Measurements from ENCODE around the gene RARRES2. TPM values are rescaled to one million over a fixed set of nuclear protein-coding genes. Genes with fewer than 3 reads are reported as not detected.

The RARRES2 gene
- total and polyA plus RNA-seq, 2 of the 13 experiments (the other 11 are each of a cell fraction or from before 2014, with no cell fraction given): 134 to 172 TPM

DNA sequence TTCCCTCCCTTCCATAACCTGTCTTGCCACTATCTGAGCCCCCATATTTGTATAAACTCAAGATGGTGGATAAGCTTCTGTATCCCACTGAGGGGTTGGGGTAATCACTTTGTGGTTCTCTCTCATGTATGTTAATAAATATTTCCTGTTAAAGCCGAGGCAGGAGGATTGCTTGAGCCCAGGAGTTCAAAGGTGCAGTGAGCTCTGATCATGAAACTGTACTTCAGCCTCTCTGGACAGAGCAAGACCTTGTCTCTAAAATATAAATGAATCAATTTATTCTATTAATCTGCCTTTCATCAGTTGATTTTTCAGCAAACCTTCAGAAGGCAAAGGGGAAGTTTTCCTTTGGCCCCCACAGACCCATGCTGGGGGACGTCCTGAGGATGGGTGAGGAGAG, 1.8 kb upstream of the RARRES2 start:
- BruUV-seq (replicated peaks): no TSS peak
- H3K27me3 ChIP-seq (ENCODE audit: control insufficient read depth in 1 of 2, insufficient read depth in 2 of 2, low read length in 2 of 2): no peaks in the 10 kb centered on the region; a peak in 1 of 5 replicates
- FAIRE-seq (no peak), DNase-seq (ENCODE audit: low spot score) (no peak), ATAC-seq (no peak)
- in situ Hi-C loops (cut with HindIII; ENCODE audit: extremely low pct_ligation_motif_present, low pct_unique_long_range_greater_than_20kb): loop anchor here (5.0 kb wide), 1 partner anchor 59 kb away; no protein-coding TSS in a partner anchor
- no peak overlapping the region for H3K4me3 ChIP-seq (replicated peaks in 1 of 3; ENCODE audit: insufficient read depth in 1 of 3, low read depth in 2 of 3, low read length in 3 of 3)
- H4K20me1 ChIP-seq (ENCODE audit: insufficient read depth, low read length): peaks cover 2% of the 10 kb centered on the region; the same call in 1 of the 2 replicates
- intact Hi-C loops (cut with micrococcal nuclease; ENCODE audit: unreplicated experiment): loop anchor here (5.0 kb wide), 1 partner anchor 44 kb away; no protein-coding TSS in a partner anchor
- H3K9me3 ChIP-seq (ENCODE audit: low read length): no peaks in the 10 kb centered on the region
- peaks cover 3% of the 10 kb centered on the region for H3K79me2 ChIP-seq (ENCODE audit: insufficient read depth, low read length)
- peaks cover 41% of the 10 kb centered on the region for H3K4me1 ChIP-seq (ENCODE audit: insufficient read depth, low read length)
- TF ChIP-seq DNMT1 (CRISPR knock-in tag; IDR thresholded peaks at IDR 0.05): no peak
- peaks cover 0 to 1% of the 10 kb centered on the region in 2 experiments; a peak in 2 of 5 replicates for H3K36me3 ChIP-seq (replicated peaks in 1 of 2; ENCODE audit: control insufficient read depth in 1 of 2, insufficient read depth in 2 of 2, low read length in 2 of 2)
- H3K4me2 ChIP-seq (ENCODE audit: low read depth, low read length): no peak overlapping the region
- 25% methylated on average over 2 of the region's 2 CpGs for WGBS (ENCODE audit: low lambda C conversion rate)
- ChIA-PET POLR2A (interaction anchor here (1.2 to 4.7 kb wide), 7 partner anchors 12 to 61 kb away, joined by 3 to 40 read pairs (median 5); partner anchors contain the start of gene REPIN1), CTCF (ENCODE audit: low intra/inter-chr PET ratio, low total read pairs) (no interaction called here)
- no peak overlapping the region for H3K9ac ChIP-seq (ENCODE audit: insufficient read depth, low read depth, low read length)
- H2AFZ ChIP-seq (ENCODE audit: low read length): no peak overlapping the region
- H3K27ac ChIP-seq (ENCODE audit: extremely low read length, insufficient read depth, low read length): no peak overlapping the region

DNA sequence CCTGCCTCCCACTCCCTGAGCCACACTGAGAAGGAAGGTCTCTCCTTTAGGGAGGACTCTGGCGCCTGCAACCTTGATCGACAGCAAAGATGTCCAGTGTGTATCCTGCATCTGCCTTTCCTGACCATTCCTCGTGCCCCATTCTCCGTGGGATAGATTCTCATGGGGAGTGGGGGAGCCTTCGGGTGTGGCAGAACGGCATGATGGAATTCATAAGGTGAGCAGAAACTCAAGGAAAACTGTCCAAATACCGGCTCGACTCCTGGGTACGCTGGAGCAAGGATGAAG, 636 bp upstream of the RARRES2 start:
- Histone ChIP-seq H4K20me1 (ENCODE audit: insufficient read depth, low read length) (peaks cover 2% of the 10 kb centered on the region; the same call in 1 of the 2 replicates), H3K4me1 (ENCODE audit: insufficient read depth, low read length) (peaks cover 41% of the 10 kb centered on the region), H3K27ac (ENCODE audit: extremely low read length, insufficient read depth, low read length) (no peak overlapping the region), H3K4me3 (replicated peaks in 1 of 3; ENCODE audit: insufficient read depth in 1 of 3, low read depth in 2 of 3, low read length in 3 of 3) (peak overlapping the region; percentile 75 to 88 (median 86); a peak in 5 of 6 replicates), H3K4me2 (ENCODE audit: low read depth, low read length) (peak overlapping the region; percentile 88), H2AFZ (ENCODE audit: low read length) (peak overlapping the region; percentile 44), H3K9ac (ENCODE audit: insufficient read depth, low read depth, low read length) (peak overlapping the region; percentile 53; the same call in 1 of the 2 replicates), H3K79me2 (ENCODE audit: insufficient read depth, low read length) (peaks cover 3% of the 10 kb centered on the region), H3K36me3 (replicated peaks in 1 of 2; ENCODE audit: control insufficient read depth in 1 of 2, insufficient read depth in 2 of 2, low read length in 2 of 2) (peaks cover 2 to 3% of the 10 kb centered on the region in 2 experiments; a peak in 2 of 5 replicates), H3K27me3 (ENCODE audit: control insufficient read depth in 1 of 2, insufficient read depth in 2 of 2, low read length in 2 of 2) (no peaks in the 10 kb centered on the region; a peak in 1 of 5 replicates), H3K9me3 (ENCODE audit: low read length) (no peaks in the 10 kb centered on the region)
- intact Hi-C loops (cut with micrococcal nuclease; ENCODE audit: unreplicated experiment): loop anchor here (5.0 kb wide), 1 partner anchor 45 kb away; no protein-coding TSS in a partner anchor
- ChIA-PET CTCF (ENCODE audit: low intra/inter-chr PET ratio, low total read pairs) (no interaction called here), POLR2A (interaction anchor here (0.8 to 4.7 kb wide), 8 partner anchors 13 to 62 kb away, joined by 3 to 40 read pairs (median 8); partner anchors contain the start of genes ACTR3C, LRRC61 and REPIN1)
- 18% methylated on average over 9 of the region's 9 CpGs for WGBS (ENCODE audit: low lambda C conversion rate)
- DNase-seq (ENCODE audit: low spot score) (no peak), ATAC-seq (peak; percentile 1; the same call in 1 of the 3 replicates), FAIRE-seq (no peak)
- BruUV-seq (replicated peaks): no TSS peak
- in situ Hi-C loops (cut with HindIII; ENCODE audit: extremely low pct_ligation_motif_present, low pct_unique_long_range_greater_than_20kb): loop anchor here (5.0 kb wide), 1 partner anchor 60 kb away; no protein-coding TSS in a partner anchor
- TF ChIP-seq BRCA1 (CRISPR knock-in tag; IDR thresholded peaks at IDR 0.05) (no peak), ZNF629 (CRISPR knock-in tag; conservative IDR thresholded peaks at IDR 0.05) (no peak), ZNF333 (CRISPR knock-in tag; IDR thresholded peaks at IDR 0.05; ENCODE audit: borderline replicate concordance) (no peak), PAF1 (CRISPR knock-in tag; IDR thresholded peaks at IDR 0.05) (no peak), ZNF230 (CRISPR knock-in tag; IDR thresholded peaks at IDR 0.05) (no peak), NR1H2 (CRISPR knock-in tag; IDR thresholded peaks at IDR 0.05; ENCODE audit: borderline replicate concordance, low read depth) (no peak), SKI (IDR thresholded peaks at IDR 0.05; ENCODE audit: partially characterized antibody) (no peak), SUZ12 (IDR thresholded peaks at IDR 0.05; ENCODE audit: low read depth, low read length) (no peak), ZFP90 (CRISPR knock-in tag; IDR thresholded peaks at IDR 0.05; ENCODE audit: borderline replicate concordance) (0 out of 2 replicates have a peak, but pooled peaks have one; percentile 51), RNF2 (conservative IDR thresholded peaks at IDR 0.05; ENCODE audit: low read depth) (0 out of 2 replicates have a peak, but pooled peaks have one; percentile 1), ZBTB7A (CRISPR knock-in tag; IDR thresholded peaks at IDR 0.05) (no peak), HNRNPL (IDR thresholded peaks at IDR 0.05; ENCODE audit: low read depth, low read length) (no peak), PCBP1 (IDR thresholded peaks at IDR 0.05; ENCODE audit: borderline replicate concordance, low read depth, low read length) (no peak), ZNF263 (CRISPR knock-in tag; IDR thresholded peaks at IDR 0.05) (peak; percentile 84)
- TF ChIP-seq, protein P1, sequence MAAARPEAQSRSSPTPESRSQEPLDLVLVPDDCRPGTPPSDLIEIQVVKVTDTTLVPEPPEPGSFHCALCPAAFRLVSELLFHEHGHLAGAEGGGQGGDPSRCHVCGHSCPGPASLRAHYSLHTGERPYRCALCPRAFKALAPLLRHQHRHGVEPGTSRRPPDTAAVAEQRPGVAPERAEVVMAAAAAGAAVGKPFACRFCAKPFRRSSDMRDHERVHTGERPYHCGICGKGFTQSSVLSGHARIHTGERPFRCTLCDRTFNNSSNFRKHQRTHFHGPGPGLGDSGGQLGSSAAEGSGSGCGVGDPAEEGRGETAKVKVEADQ (CRISPR knock-in tag; IDR thresholded peaks at IDR 0.05; ENCODE audit: borderline replicate concordance): 0 out of 2 replicates have a peak, but pooled peaks have one; percentile 6
- TF ChIP-seq, protein P2, sequence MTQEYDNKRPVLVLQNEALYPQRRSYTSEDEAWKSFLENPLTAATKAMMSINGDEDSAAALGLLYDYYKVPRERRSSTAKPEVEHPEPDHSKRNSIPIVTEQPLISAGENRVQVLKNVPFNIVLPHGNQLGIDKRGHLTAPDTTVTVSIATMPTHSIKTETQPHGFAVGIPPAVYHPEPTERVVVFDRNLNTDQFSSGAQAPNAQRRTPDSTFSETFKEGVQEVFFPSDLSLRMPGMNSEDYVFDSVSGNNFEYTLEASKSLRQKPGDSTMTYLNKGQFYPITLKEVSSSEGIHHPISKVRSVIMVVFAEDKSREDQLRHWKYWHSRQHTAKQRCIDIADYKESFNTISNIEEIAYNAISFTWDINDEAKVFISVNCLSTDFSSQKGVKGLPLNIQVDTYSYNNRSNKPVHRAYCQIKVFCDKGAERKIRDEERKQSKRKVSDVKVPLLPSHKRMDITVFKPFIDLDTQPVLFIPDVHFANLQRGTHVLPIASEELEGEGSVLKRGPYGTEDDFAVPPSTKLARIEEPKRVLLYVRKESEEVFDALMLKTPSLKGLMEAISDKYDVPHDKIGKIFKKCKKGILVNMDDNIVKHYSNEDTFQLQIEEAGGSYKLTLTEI (CRISPR knock-in tag; conservative IDR thresholded peaks at IDR 0.05): no peak

Data from HepG2 (cell line).